GM12878 (cell line): ENCODE measurements around the gene MAP7. TPM values are rescaled to one million over a fixed set of nuclear protein-coding genes. Genes with fewer than 3 reads are reported as not detected.

ENCODE experiments used
- ATAC-seq: fragments of 200-7000 bp; cut with Tn5 transposase; 3 replicates; pipeline ENCODE4 v1.9.1; 2020; ENCODE audit warnings: mild to moderate bottlenecking, moderate library complexity
- BruUV-seq: library from RNA; stranded (reverse); fragments of 400-500 nt; replicated peaks from 2 replicates; lab custom pipeline; 2021; lab: Mats Ljungman, UMichigan
- CTCF ChIA-PET: fragments of 300-600 bp; sonication (Branson Sonifier 250); formaldehyde crosslinking; extraction: SDS; loops from one replicate; lab custom pipeline; 2021; ENCODE audit warnings: inconsistent platforms; lab: Yijun Ruan, JAX
- POLR2A ChIA-PET: fragments of 350-600 bp; formaldehyde crosslinking; extraction: SDS; loops from one replicate; lab custom pipeline; 2021; ENCODE audit warnings: inconsistent platforms; lab: Charles Lee
- RAD21 ChIA-PET: fragments of 300-600 bp; sonication (Branson Sonifier 250); formaldehyde crosslinking; loops from one replicate; lab custom pipeline; 2023; ENCODE audit warnings: antibody characterized with exemption; ENCODE audit not compliant: unreplicated experiment; lab: Charles Lee
- SMC1A ChIA-PET: fragments of 300-600 bp; sonication (Branson Sonifier 250); formaldehyde crosslinking; loops from one replicate; lab custom pipeline; 2023; ENCODE audit not compliant: unreplicated experiment, uncharacterized antibody; lab: Charles Lee
- DNase-seq: peaks from one replicate; pipeline ENCODE4 v3.0.0-alpha.2; 2011; ENCODE audit warnings: low read depth, low spot score
- FAIRE-seq: peaks from 3 replicates; lab custom pipeline; 2011; peaks lifted over from hg19 to GRCh38; lab: Jason Lieb, UNC
- H2AFZ ChIP-seq: 2 replicates; pipeline ENCODE4 v1.6.0; 2011; ENCODE audit warnings: low read depth, low read length, control low read depth; ENCODE audit not compliant: control insufficient read depth
- H3K27ac ChIP-seq: 2 replicates; pipeline ENCODE4 v1.5.1; 2011; ENCODE audit warnings: control low read depth; ENCODE audit not compliant: control insufficient read depth, insufficient read depth
- H3K27me3 ChIP-seq, 2 experiments: replicated peaks in 1 of 2; 2 replicates each; pipeline versions ENCODE4 v1.6.0 to v1.6.1; 2011; ENCODE audit warnings: low read length in 1 of 2; ENCODE audit not compliant: control insufficient read depth in 2 of 2, insufficient read depth in 2 of 2
- H3K36me3 ChIP-seq, 2 experiments: 2 replicates each; pipeline ENCODE4 v1.5.1; 2011; ENCODE audit warnings: low read length in 1 of 2; ENCODE audit not compliant: control insufficient read depth in 2 of 2, insufficient read depth in 2 of 2
- H3K4me1 ChIP-seq: 2 replicates; pipeline ENCODE4 v1.6.1; 2011; ENCODE audit warnings: mild to moderate bottlenecking, low read length, moderate library complexity, mixed read lengths; ENCODE audit not compliant: control insufficient read depth, insufficient read depth
- H3K4me2 ChIP-seq: 2 replicates; pipeline ENCODE4 v1.6.0; 2011; ENCODE audit warnings: control low read depth; ENCODE audit not compliant: control insufficient read depth, insufficient read depth
- H3K4me3 ChIP-seq: fragments of 200-600 bp; sonication (generic); 2 replicates; pipeline ENCODE4 v1.5.1; 2016
- H3K79me2 ChIP-seq: 2 replicates; pipeline ENCODE4 v1.6.0; 2011; ENCODE audit warnings: low read length; ENCODE audit not compliant: control insufficient read depth, insufficient read depth
- H3K9ac ChIP-seq: 2 replicates; pipeline ENCODE4 v1.8.0; 2011; ENCODE audit warnings: low read length, control low read depth, mixed read lengths; ENCODE audit not compliant: control insufficient read depth, insufficient read depth
- H3K9me3 ChIP-seq: replicated peaks from 3 replicates; pipeline ENCODE4 v1.5.1; 2011; ENCODE audit warnings: mild to moderate bottlenecking, low read length; ENCODE audit not compliant: control insufficient read depth, insufficient read depth
- H4K20me1 ChIP-seq: 2 replicates; pipeline ENCODE4 v1.6.0; 2011; ENCODE audit not compliant: control insufficient read depth, insufficient read depth
- ATF7 ChIP-seq: fragments of 450-650 bp; IDR thresholded peaks from 2 replicates; pipeline ENCODE4 v1.6.1; 2016; ENCODE audit warnings: low read depth, mild to moderate bottlenecking
- CUX1 ChIP-seq: IDR thresholded peaks from 2 replicates; pipeline ENCODE4 v1.6.1; 2012; ENCODE audit warnings: improper control_type of control experiment, low read depth, low read length; ENCODE audit not compliant: insufficient replicate concordance
- IKZF2 ChIP-seq, 2 experiments: fragments of 450-650 bp; IDR thresholded peaks; 2 replicates each; pipeline ENCODE4 v1.6.1; 2017; ENCODE audit warnings: mild to moderate bottlenecking in 2 of 2, moderate library complexity in 2 of 2
- MEF2B ChIP-seq: fragments of 450-650 bp; IDR thresholded peaks from 2 replicates; pipeline ENCODE4 v1.6.1; 2018; ENCODE audit warnings: mild to moderate bottlenecking, moderate library complexity; ENCODE audit not compliant: partially characterized antibody, poor library complexity, severe bottlenecking
- NBN ChIP-seq: fragments of 450-650 bp; IDR thresholded peaks from 2 replicates; pipeline ENCODE4 v1.6.1; 2016
- NFYB ChIP-seq: IDR thresholded peaks from 2 replicates; pipeline ENCODE4 v1.6.1; 2011; ENCODE audit warnings: low read depth, mild to moderate bottlenecking, low read length, improper control_type of control experiment, moderate library complexity; ENCODE audit not compliant: insufficient read depth
- NR2F1 ChIP-seq: fragments of 450-650 bp; conservative IDR thresholded peaks from 2 replicates; pipeline ENCODE4 v1.6.1; 2017; ENCODE audit warnings: mild to moderate bottlenecking
- PAX5 ChIP-seq: IDR thresholded peaks from 2 replicates; pipeline ENCODE4 v1.6.1; 2011; ENCODE audit warnings: low read depth, low read length, borderline replicate concordance
- PAX8 ChIP-seq: fragments of 450-650 bp; IDR thresholded peaks from 2 replicates; pipeline ENCODE4 v1.6.1; 2017; ENCODE audit warnings: mild to moderate bottlenecking, moderate library complexity
- RAD21 ChIP-seq: IDR thresholded peaks from 2 replicates; pipeline ENCODE4 v1.6.1; 2011; ENCODE audit warnings: mild to moderate bottlenecking, low read depth, low read length, moderate library complexity; ENCODE audit not compliant: insufficient read depth
- RB1 ChIP-seq: fragments of 450-650 bp; formaldehyde crosslinking; IDR thresholded peaks from 2 replicates; pipeline ENCODE4 v1.6.1; 2017; ENCODE audit warnings: mild to moderate bottlenecking, borderline replicate concordance
- SIN3A ChIP-seq: IDR thresholded peaks from 2 replicates; pipeline ENCODE4 v1.6.1; 2012; ENCODE audit warnings: low read depth, low read length, improper control_type of control experiment
- TBL1XR1 ChIP-seq: IDR thresholded peaks from 2 replicates; pipeline ENCODE4 v1.6.1; 2012; ENCODE audit warnings: low read depth, low read length, improper control_type of control experiment
- WGBS: methylation state at CpG from one replicate; pipeline ENCODE4 v1.1.6; 2016; ENCODE audit warnings: low lambda C conversion rate; ENCODE audit not compliant: insufficient replicate concordance, insufficient coverage; ENCODE audit errors: missing lambda C conversion rate; 5-methylcytosine and 5-hydroxymethylcytosine counted together
- in situ Hi-C: fragments of 300-500 bp; cut with MboI; formaldehyde crosslinking; loops from 9 replicates; pipeline ENCODE4 v1.14.3; 2018; ENCODE audit warnings: mixed read lengths
- intact Hi-C: fragments of 100-400 bp; cut with micrococcal nuclease; formaldehyde crosslinking; loops from one replicate; pipeline ENCODE4 v1.14.2; 2022; ENCODE audit not compliant: unreplicated experiment
- polyA plus RNA-seq, 11 experiments: library from polyadenylated mRNA; depleted of rRNA in 4 of 11; unstranded in 6 of 11; stranded (reverse) in 5 of 11; fragments of >200 nt; fragmentation: Nextera tagmentation in 4 of 11; fragmentation: Illumina TruSeq in 1 of 11; extraction: Ambion mirVana in 4 of 11; extraction: Trizol in 1 of 11; gene quantifications; 1 replicate in 1 of 11; 2 replicates in 10 of 11; pipeline versions ENCODE4 v1.2.1 to v1.2.3, GENCODE V29; 2011 to 2016; ENCODE audit warnings: inconsistent platforms in 2 of 11, missing spikeins in 2 of 11, low read depth in 1 of 11
- total RNA-seq, 4 experiments: library from RNA; depleted of rRNA in 3 of 4; stranded (reverse); fragments of >200 nt in 3 of 4; fragmentation: Illumina TruSeq in 1 of 4; extraction: Trizol in 1 of 4; gene quantifications; 2 replicates each; pipeline versions ENCODE4 v1.2.1 to v1.2.3, GENCODE V29; 2013 to 2021
- TF ChIP-seq, protein P1 (sequence below): fragments of 450-650 bp; IDR thresholded peaks from 2 replicates; pipeline ENCODE4 v1.6.1; 2017; ENCODE audit warnings: mild to moderate bottlenecking
- TF ChIP-seq, protein P2 (sequence below): fragments of 450-650 bp; IDR thresholded peaks from 2 replicates; pipeline ENCODE4 v1.6.1; 2017; ENCODE audit warnings: mild to moderate bottlenecking, low read depth, inconsistent platforms; ENCODE audit not compliant: poor library complexity, severe bottlenecking

Gene MAP7
- total and polyA plus RNA-seq, 10 of the 15 experiments (the other 5 are each of a cell fraction or from before 2014, with no cell fraction given), result 0.04 to 0.17 (median 0.08) TPM; not detected in 2

GRCh38 chr6:136467186-136467585, 83.0 kb downstream of the MAP7 start (continued):
- no peak for TF ChIP-seq PAX5

DNA sequence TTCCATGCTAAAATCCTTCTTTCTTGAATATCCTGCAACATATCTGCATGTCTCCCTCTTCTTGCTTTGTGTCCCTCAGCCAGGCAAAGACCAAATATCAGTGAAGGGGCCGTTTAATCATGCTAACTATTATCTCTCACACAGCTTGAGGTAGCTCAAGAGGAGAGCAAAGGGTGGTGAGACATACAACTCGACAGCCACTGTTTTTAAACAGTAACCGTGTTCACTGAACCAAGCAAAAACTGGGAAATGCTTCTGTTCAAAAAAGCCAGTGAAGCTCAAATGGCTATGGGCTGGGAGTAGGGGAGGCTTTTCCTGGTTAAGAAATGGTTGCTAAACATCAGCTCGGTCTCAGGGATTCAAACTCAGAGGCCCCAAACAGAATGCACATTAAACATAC, 83.4 kb downstream of the MAP7 start:
- H3K9me3 ChIP-seq, result no peaks in the 10 kb centered on the region
- FAIRE-seq (no peak), DNase-seq (no peak), ATAC-seq (no peak)
- no TSS peak for BruUV-seq
- ChIA-PET SMC1A (no interaction called here), CTCF (no interaction called here), RAD21 (no interaction called here), POLR2A (no interaction called here)
- H3K9ac ChIP-seq, result no peak overlapping the region
- peaks cover 5% of the 10 kb centered on the region; the same call in 1 of the 2 replicates for H3K4me1 ChIP-seq
- WGBS, result 14% methylated on average over 4 of the region's 4 CpGs
- H3K4me3 ChIP-seq, result no peak overlapping the region
- H2AFZ ChIP-seq, result no peak overlapping the region
- no peak overlapping the region for H3K4me2 ChIP-seq
- H3K27me3 ChIP-seq, result peaks cover 0 to 9% of the 10 kb centered on the region in 2 experiments; a peak in 3 of 4 replicates
- H4K20me1 ChIP-seq, result no peaks in the 10 kb centered on the region
- H3K36me3 ChIP-seq, result no peaks in the 10 kb centered on the region
- in situ Hi-C loops (no loop called here), intact Hi-C loops (no loop called here)
- H3K79me2 ChIP-seq, result no peaks in the 10 kb centered on the region
- H3K27ac ChIP-seq, result no peak overlapping the region
- no peak for TF ChIP-seq RAD21
- no peak for TF ChIP-seq IKZF2 (IDR thresholded peaks at IDR 0.05)
- TF ChIP-seq, protein P1, sequence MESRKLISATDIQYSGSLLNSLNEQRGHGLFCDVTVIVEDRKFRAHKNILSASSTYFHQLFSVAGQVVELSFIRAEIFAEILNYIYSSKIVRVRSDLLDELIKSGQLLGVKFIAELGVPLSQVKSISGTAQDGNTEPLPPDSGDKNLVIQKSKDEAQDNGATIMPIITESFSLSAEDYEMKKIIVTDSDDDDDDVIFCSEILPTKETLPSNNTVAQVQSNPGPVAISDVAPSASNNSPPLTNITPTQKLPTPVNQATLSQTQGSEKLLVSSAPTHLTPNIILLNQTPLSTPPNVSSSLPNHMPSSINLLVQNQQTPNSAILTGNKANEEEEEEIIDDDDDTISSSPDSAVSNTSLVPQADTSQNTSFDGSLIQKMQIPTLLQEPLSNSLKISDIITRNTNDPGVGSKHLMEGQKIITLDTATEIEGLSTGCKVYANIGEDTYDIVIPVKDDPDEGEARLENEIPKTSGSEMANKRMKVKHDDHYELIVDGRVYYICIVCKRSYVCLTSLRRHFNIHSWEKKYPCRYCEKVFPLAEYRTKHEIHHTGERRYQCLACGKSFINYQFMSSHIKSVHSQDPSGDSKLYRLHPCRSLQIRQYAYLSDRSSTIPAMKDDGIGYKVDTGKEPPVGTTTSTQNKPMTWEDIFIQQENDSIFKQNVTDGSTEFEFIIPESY, result no peak
- no peak for TF ChIP-seq MEF2B
- no peak for TF ChIP-seq TBL1XR1
- TF ChIP-seq, protein P2, sequence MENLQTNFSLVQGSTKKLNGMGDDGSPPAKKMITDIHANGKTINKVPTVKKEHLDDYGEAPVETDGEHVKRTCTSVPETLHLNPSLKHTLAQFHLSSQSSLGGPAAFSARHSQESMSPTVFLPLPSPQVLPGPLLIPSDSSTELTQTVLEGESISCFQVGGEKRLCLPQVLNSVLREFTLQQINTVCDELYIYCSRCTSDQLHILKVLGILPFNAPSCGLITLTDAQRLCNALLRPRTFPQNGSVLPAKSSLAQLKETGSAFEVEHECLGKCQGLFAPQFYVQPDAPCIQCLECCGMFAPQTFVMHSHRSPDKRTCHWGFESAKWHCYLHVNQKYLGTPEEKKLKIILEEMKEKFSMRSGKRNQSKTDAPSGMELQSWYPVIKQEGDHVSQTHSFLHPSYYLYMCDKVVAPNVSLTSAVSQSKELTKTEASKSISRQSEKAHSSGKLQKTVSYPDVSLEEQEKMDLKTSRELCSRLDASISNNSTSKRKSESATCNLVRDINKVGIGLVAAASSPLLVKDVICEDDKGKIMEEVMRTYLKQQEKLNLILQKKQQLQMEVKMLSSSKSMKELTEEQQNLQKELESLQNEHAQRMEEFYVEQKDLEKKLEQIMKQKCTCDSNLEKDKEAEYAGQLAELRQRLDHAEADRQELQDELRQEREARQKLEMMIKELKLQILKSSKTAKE, result no peak
- TF ChIP-seq NFYB, result no peak
- no peak for TF ChIP-seq RB1
- TF ChIP-seq NR2F1, result no peak
- TF ChIP-seq NBN, result no peak
- TF ChIP-seq SIN3A, result no peak
- no peak for TF ChIP-seq PAX8
- no peak for TF ChIP-seq ATF7
- no peak for TF ChIP-seq CUX1
